Measurements from ENCODE around the gene DUSP5.

The DUSP5 gene

GRCh38 chr10:110502072-110502845 lies 4.6 kb downstream of the DUSP5 start:
- no peak for DNase-seq

- peak; percentile 33 for DNase-seq
Observed at GRCh38 chr10:110502851-110503301, 5.2 kb downstream of the DUSP5 start.

GRCh38 chr10:110503528-110504110 lies 5.9 kb downstream of the DUSP5 start:
- no peak for DNase-seq

- peak; percentile 84 for DNase-seq
Observed at GRCh38 chr10:110504111-110504735, 6.5 kb downstream of the DUSP5 start.

- DNase-seq: no peak
Observed at GRCh38 chr10:110505130-110505770, 7.5 kb downstream of the DUSP5 start.

- DNase-seq: no peak
Observed at GRCh38 chr10:110506448-110506847, 8.7 kb downstream of the DUSP5 start.

GRCh38 chr10:110507346-110507745 lies 9.6 kb downstream of the DUSP5 start:
- DNase-seq: no peak

- no peak for DNase-seq
Observed at GRCh38 chr10:110508159-110508788, 10.6 kb downstream of the DUSP5 start.

GRCh38 chr10:110508806-110509544 lies 11.3 kb downstream of the DUSP5 start:
- no peak for DNase-seq

GRCh38 chr10:110509560-110509959 lies 11.9 kb downstream of the DUSP5 start:
- DNase-seq: no peak

- DNase-seq: no peak
Observed at GRCh38 chr10:110510086-110510485, 12.4 kb downstream of the DUSP5 start.

- no peak for DNase-seq
Observed at GRCh38 chr10:110510730-110511129, 13.0 kb downstream of the DUSP5 start.

- no peak for DNase-seq
Observed at GRCh38 chr10:110511734-110512449, 14.2 kb downstream of the DUSP5 start.

GRCh38 chr10:110512461-110513187 lies 14.9 kb downstream of the DUSP5 start:
- no peak for DNase-seq

GRCh38 chr10:110513949-110514348 lies 16.2 kb downstream of the DUSP5 start:
- no peak for DNase-seq

- DNase-seq: no peak
Observed at GRCh38 chr10:110514848-110515247, 17.1 kb downstream of the DUSP5 start.

- no peak for DNase-seq
Observed at GRCh38 chr10:110516815-110517492, 19.2 kb downstream of the DUSP5 start.

- DNase-seq: no peak
Observed at GRCh38 chr10:110522365-110522988, 24.8 kb downstream of the DUSP5 start.

GRCh38 chr10:110523736-110524135 lies 26.0 kb downstream of the DUSP5 start:
- no peak for DNase-seq
